Measurements from ENCODE around the gene RNF220.

GRCh38 chr1:44609412-44609767 lies 204.3 kb downstream of the RNF220 start:
- TF ChIP-seq EZH2 (IDR thresholded peaks at IDR 0.05; ENCODE audit: insufficient read depth, poor library complexity, severe bottlenecking) (no peak), EZH2phosphoT487 (IDR thresholded peaks at IDR 0.05; ENCODE audit: insufficient read depth, low read depth) (no peak)
